Left lung (tissue), 10 donors: Measurements from ENCODE around the gene COX8A. TPM values are rescaled to one million over a fixed set of nuclear protein-coding genes. Genes with fewer than 3 reads are reported as not detected.
A peak's percentile ranks its signal among the peaks of the same experiment; 100 is the strongest.

Source experiments
- ATAC-seq: fragments of 200-7000 bp; cut with Tn5 transposase; one replicate; pipeline ENCODE4 v1.9.1; 2020; ENCODE audit warnings: moderate library complexity
- DNase-seq, 4 donors: peaks; one replicate each; pipeline ENCODE4 v3.0.0-alpha.2; 2013 to 2020
- H3K27ac ChIP-seq, 2 donors: fragments of 200-600 bp; sonication (generic) in 1 of 2; one replicate each; pipeline versions ENCODE4 v1.5.0 to v1.8.0; 2020 to 2021
- H3K27me3 ChIP-seq, 2 donors: fragments of 200-600 bp; sonication (generic) in 1 of 2; one replicate each; pipeline versions ENCODE4 v1.5.0 to v1.8.0; 2020 to 2021
- H3K36me3 ChIP-seq, 2 donors: fragments of 200-600 bp; sonication (generic) in 1 of 2; one replicate each; pipeline versions ENCODE4 v1.5.0 to v1.8.0; 2020 to 2021
- H3K4me1 ChIP-seq, 2 donors: fragments of 200-600 bp; one replicate each; pipeline ENCODE4 v1.8.0; 2021
- H3K4me3 ChIP-seq, 2 donors: fragments of 200-600 bp; sonication (generic) in 1 of 2; one replicate each; pipeline versions ENCODE4 v1.5.0 to v1.8.0; 2020 to 2021; ENCODE audit warnings: mild to moderate bottlenecking in 1 of 2
- H3K9me3 ChIP-seq, 2 donors: fragments of 200-600 bp; sonication (generic) in 1 of 2; one replicate each; pipeline versions ENCODE4 v1.5.0 to v1.8.0; 2020 to 2021
- CTCF ChIP-seq, 2 donors: fragments of 200-600 bp; sonication (generic) in 1 of 2; IDR thresholded peaks; one replicate each; pipeline versions ENCODE4 v1.5.0 to v1.8.0; 2021; ENCODE audit warnings: antibody characterized with exemption in 2 of 2
- intact Hi-C, 2 donors: fragments of 100-400 bp; cut with DNase I; formaldehyde crosslinking; loops; one replicate each; pipeline versions ENCODE4 v1.11.2 to v1.14.2; 2022
- polyA plus RNA-seq, 6 donors: library from polyadenylated mRNA; unstranded; fragments of 120-200 nt; gene quantifications; one replicate each; pipeline ENCODE4 v1.2.1, GENCODE V29; 2013; ENCODE audit not compliant: insufficient read length in 6 of 6
- total RNA-seq, 2 donors: library from RNA; stranded (reverse); fragmentation: NEBNext Ultra II Directional; extraction: Animal tissue kit (Norgen Biotek cat#: 25700); gene quantifications; one replicate each; pipeline ENCODE4 v1.2.1, GENCODE V29; 2021
- donor health status: DM: no; HTN: yes; CAD: no.
- donor health status: DM: no; HTN: no; CAD: no.

COX8A gene
- total and polyA plus RNA-seq, 8 donors, result 135 to 281 (median 178) TPM

- no peaks in the 10 kb centered on the region for H3K27me3 ChIP-seq
- no peaks in the 10 kb centered on the region for H3K9me3 ChIP-seq
- TF ChIP-seq CTCF (IDR thresholded peaks at IDR 0.05), result no peak
- H3K36me3 ChIP-seq, result peaks cover 0 to 28% of the 10 kb centered on the region in 2 donors
- ATAC-seq (peak; percentile 55), DNase-seq (peak in 1 of 4 donors; percentile 92)
- intact Hi-C loops, result no loop called here
- peaks cover 9 to 39% of the 10 kb centered on the region in 2 donors for H3K4me1 ChIP-seq
- H3K4me3 ChIP-seq, result peak overlapping the region; percentile 98 to 99
- H3K27ac ChIP-seq, result peak overlapping the region; percentile 71 to 95
Measured at GRCh38 chr11:63985812-63986155, 11.4 kb downstream of the COX8A start.

DNA sequence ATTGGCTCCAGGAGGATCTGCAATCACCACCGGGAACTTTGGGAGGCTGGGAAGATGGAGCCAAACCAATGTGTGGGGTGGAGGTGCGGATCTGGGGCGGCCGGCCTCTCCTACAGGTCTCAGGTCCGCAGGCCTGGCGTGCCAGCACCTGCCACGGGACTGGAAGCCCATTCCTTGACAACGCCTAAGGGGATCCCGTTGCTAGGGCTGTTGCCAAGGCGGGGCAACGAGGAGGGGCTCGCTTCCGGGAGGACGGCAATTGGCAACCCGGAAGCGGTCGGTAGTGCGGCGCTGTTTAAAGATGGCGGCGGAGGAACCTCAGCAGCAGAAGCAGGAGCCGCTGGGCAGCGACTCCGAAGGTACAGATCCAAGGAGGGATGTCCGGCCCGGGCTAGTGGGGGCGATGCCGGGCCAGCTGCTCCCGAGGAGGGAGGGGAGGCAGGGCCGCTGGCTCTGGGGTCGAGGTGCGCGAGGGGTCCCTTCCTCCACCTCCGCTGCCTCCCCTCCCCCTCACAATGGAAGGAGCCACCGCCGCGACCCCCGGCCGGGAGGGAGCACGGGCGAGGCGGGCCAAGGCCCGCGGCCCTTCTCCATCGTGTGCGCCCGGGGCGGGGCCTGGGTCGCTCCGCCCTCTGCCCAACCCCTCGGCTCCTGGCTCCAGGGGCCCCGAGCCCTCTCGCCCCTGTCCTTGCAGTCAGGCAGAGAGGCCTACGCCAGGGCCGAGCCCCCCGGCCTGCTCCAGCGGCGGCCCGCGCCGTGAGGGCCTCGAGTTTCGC, 11.9 kb downstream of the COX8A start, which contains the start of gene OTUB1:
TSS of gene OTUB1 (plus strand) at position 283 of the 776 bp plus-strand sequence. CDS start at position 302, 19 bp downstream.
- TF ChIP-seq CTCF (IDR thresholded peaks at IDR 0.05), result no peak
- peak within 1 kb of the TSS; percentile 71 to 95 for H3K27ac ChIP-seq
- peak; percentile 84 to 97 (median 94) for DNase-seq

DNA sequence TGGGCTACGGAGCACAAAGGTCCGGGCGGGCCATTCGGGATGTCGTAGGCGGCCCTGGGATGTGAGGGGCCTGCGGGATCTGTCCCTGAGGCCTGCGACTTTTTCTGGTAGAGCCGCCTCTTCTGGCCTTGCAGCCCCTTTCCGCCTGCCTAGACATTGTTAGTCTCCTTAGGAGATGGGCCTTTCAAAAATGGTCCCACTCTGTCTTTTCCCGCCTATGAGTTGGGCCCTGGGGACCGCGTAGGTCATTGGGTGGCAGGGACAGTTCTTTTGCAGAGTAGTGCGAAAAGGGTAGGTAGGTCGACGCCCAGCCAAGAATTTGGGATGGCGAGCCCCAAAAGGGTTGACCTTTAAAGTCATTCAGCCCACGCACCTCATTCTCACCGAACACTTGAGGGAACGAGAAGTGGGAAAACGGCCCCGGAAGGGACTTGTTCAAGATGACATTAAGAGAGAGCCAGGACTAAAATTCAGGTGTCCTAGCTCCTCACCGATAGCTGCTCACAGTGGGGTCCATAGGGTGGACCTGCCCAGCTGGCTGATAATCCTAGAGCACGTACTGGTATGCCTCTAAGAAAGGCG, 12.6 kb downstream of the COX8A start:
- Histone ChIP-seq H3K27me3 (no peaks in the 10 kb centered on the region), H3K27ac (peak overlapping the region; percentile 71 to 95), H3K9me3 (no peaks in the 10 kb centered on the region), H3K4me1 (peaks cover 9 to 37% of the 10 kb centered on the region in 2 donors), H3K36me3 (peaks cover 0 to 40% of the 10 kb centered on the region in 2 donors), H3K4me3 (peak overlapping the region; percentile 98 to 99)
- DNase-seq, result no peak
- ATAC-seq, result no peak
- TF ChIP-seq CTCF (IDR thresholded peaks at IDR 0.05), result no peak
- intact Hi-C loops, result no loop called here

More for the DNA sequence above, 11.9 kb downstream of the COX8A start, which contains the start of gene OTUB1:
- Histone ChIP-seq H3K9me3 (no peaks in the 10 kb centered on the region), H3K27me3 (no peaks in the 10 kb centered on the region), H3K4me3 (peak within 1 kb of the TSS; percentile 98 to 99), H3K36me3 (peaks cover 0 to 34% of the 10 kb centered on the region in 2 donors), H3K4me1 (peaks cover 9 to 39% of the 10 kb centered on the region in 2 donors)
- intact Hi-C loops, result no loop called here
- ATAC-seq, result peak; percentile 96

GRCh38 chr11:63991558-63991957, 17.1 kb downstream of the COX8A start:
- intact Hi-C loops, result no loop called here
- peaks cover 9 to 20% of the 10 kb centered on the region in 2 donors for H3K4me1 ChIP-seq
- H3K4me3 ChIP-seq, result no peak overlapping the region
- peaks cover 0 to 86% of the 10 kb centered on the region in 2 donors for H3K36me3 ChIP-seq
- ATAC-seq (no peak), DNase-seq (no peak)
- TF ChIP-seq CTCF (IDR thresholded peaks at IDR 0.05), result no peak
- H3K27ac ChIP-seq, result no peak overlapping the region
- no peaks in the 10 kb centered on the region for H3K27me3 ChIP-seq
- no peaks in the 10 kb centered on the region for H3K9me3 ChIP-seq

- ATAC-seq, result no peak
- Histone ChIP-seq H3K4me1 (peaks cover 0 to 4% of the 10 kb centered on the region in 2 donors), H3K4me3 (no peak overlapping the region), H3K36me3 (peaks cover 0 to 99% of the 10 kb centered on the region in 2 donors), H3K27me3 (no peaks in the 10 kb centered on the region), H3K27ac (no peak overlapping the region), H3K9me3 (no peaks in the 10 kb centered on the region)
- DNase-seq, result no peak
- TF ChIP-seq CTCF (IDR thresholded peaks at IDR 0.05), result no peak
- intact Hi-C loops, result no loop called here
Measured at GRCh38 chr11:63993100-63993499, 18.7 kb downstream of the COX8A start.
